ENCODE measurements around the gene MYL6.
"Not testable (repeated sequence)": the region's sequence is repeated elsewhere in the genome, so short reads cannot be mapped to it uniquely, and the experiment has no call there.

Gene MYL6

DNA sequence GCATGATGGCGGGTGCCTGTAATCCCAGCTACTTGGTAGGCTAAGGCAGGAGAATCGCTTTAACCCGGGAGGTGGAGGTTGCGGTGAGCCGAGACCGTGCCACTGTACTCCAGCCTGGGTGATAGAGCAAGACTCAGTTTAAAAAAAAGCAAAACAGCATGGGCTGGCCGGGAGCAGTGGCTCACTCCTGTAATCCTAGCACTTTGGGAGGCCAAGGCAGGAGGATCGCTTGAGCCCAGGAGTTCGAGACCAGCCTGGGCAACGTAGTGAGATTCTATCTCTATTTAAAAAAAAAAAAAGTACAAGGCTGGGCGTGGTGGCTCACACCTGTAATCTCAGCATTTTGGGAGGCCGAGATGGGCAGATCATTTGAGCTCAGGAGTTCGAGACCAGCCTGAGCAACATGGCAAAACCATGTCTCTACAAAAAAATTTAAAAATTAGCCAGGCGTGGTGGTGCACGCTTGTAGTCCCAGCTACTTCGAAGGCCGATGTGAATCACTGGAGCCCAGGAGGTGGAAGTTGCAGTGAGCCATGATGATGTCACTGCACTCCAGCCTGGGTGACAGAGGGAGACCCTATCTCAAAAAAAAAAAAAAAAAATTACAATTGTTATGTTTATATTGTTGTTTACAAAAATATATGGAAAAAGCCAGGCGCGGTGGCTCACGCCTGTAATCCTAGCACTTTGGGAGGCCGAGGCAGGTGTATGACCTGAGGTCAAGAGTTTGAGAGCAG, 1.5 kb upstream of the MYL6 start:
- DNase-seq (ENCODE audit: low read depth) = not testable (repeated sequence)

DNA sequence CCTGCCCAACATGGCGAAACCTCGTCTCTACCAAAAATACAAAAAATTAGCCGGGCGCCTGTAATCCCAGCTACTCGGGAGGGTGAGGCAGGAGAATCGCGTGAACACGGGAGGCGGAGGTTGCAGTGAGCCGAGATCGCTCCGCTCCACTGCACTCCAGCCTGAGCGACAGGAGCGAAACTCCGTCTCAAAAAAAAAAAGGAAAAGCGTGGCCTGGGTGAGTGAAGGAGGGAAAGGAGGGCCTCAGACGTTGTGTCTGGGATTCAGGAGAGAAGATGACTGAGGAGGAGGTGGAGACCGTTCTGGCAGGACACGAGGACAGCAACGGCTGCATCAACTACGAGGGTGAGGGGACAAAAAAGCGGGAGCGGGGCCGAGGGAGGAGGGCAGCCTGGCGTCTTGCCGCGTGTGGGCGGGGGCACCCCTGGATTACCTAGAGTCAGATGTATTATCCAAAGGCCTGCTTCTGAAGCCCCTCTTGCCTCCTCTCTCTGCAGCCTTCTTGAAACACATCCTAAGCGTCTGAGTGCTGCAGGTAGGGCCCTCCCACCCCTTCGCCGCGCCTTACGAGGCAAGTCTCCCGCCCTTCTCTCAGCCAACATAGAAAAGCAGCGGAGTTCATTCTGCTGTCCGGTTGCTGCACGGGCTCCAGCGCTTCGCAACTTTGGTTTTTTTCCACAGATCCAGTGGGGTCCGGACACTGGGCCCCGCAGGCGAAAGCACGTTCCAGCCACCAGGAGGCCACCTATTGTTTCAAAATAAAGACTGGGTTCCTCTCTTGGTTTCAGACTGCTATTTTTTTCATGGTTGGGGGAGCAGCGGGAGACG, 744 bp upstream of the MYL6 start:
- DNase-seq (ENCODE audit: low read depth) = peak; percentile 54

DNA sequence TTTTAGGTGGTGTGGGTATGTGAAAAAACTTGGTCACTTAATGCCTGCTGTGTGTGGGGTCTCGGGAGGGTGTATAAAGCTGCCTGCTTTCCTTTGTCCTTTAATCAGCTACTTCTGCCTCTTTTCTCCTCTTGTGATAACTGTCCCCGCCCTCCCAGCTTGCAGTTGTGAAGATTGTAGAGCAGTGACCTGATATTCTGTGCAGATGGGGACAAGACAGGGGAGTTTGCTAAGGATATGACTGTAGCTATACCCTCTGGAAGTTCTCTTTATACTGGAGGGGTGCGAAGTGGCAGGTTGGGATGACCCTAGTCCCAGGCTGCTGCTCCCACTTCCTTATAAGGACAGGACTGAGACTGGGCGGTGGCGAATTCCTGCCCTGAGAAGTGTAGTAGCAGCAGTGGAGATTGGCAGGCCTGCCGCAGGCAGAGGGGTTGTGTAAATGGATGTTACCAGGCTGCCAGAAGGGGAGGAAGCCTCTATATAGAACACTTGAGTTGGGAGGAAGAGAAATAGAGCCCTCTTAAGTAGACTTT, 835 bp downstream of the MYL6 start:
- peak; percentile 31 for DNase-seq (ENCODE audit: low read depth)

DNA sequence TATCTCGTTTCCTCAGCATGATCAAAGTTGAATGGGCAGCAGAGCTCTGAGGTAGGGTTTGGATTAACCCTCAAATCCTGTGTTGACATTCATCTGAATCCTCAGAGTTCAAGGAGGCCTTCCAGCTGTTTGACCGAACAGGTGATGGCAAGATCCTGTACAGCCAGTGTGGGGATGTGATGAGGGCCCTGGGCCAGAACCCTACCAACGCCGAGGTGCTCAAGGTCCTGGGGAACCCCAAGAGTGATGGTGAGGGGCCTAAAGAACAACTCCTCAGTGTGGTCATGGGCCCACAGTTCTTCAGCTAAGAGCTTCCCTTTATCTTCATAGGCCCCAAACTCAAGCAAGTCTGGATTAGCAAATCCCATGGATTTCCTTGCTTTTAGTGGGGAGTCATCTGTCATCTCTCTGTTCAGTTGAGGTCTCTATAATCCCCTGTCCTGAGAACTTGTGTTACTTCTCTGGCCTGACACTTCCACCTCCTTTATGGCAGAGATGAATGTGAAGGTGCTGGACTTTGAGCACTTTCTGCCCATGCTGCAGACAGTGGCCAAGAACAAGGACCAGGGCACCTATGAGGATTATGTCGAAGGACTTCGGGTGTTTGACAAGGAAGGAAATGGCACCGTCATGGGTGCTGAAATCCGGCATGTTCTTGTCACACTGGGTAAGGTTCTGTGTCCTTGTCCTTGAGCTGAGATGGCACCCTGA, 1.5 kb downstream of the MYL6 start:
- no peak for DNase-seq (ENCODE audit: low read depth)

DNA sequence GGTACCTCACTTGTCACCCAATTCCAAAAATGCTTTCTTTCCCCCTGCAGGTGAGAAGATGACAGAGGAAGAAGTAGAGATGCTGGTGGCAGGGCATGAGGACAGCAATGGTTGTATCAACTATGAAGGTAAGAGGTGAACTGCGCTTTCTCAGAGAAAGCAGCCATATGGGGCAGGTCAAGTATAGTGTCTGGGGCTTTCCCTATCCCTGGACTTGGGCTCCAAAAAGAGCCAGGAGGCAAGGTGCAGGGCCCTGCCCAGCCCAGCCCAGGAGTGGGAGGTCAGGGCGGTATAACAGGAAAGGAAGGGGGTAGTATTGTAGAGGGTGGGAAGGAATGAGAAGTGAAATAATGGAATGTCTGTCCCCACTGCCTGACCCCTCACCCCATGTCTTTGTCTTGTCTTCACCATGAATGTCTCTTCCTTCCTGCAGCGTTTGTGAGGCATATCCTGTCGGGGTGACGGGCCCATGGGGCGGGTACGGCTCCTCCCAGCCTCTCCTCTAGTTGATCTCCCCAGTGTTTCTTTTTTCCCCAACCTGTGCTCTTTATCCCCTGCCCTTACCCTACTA, 2.1 kb downstream of the MYL6 start:
- DNase-seq (ENCODE audit: low read depth) = no peak

DNA sequence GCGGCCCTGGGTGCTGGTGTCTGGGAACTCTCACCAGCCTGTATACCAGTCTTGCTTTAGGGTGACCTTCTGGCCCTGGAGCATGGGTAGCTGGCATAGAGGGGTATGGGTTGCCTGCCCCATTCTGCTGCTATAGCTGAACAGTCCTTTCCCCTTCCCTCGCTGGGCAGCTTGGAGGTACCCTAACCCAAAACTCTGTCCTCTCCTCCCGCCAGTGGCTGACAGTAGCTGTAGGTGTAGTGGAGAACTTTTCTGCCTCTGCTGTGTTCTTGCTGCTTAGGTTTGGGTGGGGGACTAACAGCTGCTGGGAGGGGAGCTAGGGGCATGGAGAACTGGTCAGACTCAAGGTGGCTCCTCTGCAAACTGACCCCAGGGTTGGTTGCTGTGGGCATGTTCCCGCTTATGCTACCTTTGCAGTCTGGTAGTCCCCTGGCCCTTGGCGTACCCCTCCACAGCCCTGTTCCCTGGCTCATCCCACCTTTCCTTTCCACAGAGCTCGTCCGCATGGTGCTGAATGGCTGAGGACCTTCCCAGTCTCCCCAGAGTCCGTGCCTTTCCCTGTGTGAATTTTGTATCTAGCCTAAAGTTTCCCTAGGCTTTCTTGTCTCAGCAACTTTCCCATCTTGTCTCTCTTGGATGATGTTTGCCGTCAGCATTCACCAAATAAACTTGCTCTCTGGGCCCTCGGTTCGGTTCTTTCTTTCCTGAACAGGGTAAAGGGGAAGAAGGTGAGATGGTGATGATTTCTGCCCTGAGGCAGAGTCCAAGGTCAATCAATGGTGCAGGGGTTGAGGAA, 2.9 kb downstream of the MYL6 start:
- DNase-seq (ENCODE audit: low read depth) = no peak

DNA sequence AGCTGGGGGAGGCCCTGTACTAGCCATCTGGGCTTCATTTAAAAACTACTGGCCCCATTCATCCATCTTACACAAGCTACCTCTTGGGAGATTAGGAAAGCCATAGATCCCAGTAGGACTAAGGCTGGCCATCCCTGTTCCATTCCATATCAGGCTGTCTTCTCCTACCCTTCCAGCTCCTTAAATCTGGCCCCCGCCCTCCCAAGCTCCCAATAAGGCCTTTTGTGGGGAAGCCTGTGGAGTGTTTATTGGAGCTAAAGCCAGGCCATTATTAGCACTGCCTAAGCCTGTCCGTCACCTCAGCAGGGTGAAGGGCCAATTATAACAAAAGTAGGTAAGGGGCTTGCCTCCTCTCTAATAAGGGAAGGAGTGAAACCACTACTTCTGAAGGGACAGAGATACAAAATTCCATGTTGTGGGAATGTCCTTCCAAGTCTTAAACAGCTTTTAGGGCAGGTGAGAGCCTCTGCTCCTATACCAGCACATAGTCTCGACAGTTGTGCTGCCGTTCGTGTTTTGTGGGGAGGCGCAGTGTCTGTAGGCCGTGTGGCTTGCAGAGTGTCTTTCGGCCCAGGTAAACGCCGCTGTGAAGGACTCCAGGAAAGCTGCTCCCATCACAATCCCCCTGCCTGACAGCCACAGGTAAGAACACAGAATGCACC, 3.7 kb downstream of the MYL6 start:
- DNase-seq (ENCODE audit: low read depth) = no peak

DNA sequence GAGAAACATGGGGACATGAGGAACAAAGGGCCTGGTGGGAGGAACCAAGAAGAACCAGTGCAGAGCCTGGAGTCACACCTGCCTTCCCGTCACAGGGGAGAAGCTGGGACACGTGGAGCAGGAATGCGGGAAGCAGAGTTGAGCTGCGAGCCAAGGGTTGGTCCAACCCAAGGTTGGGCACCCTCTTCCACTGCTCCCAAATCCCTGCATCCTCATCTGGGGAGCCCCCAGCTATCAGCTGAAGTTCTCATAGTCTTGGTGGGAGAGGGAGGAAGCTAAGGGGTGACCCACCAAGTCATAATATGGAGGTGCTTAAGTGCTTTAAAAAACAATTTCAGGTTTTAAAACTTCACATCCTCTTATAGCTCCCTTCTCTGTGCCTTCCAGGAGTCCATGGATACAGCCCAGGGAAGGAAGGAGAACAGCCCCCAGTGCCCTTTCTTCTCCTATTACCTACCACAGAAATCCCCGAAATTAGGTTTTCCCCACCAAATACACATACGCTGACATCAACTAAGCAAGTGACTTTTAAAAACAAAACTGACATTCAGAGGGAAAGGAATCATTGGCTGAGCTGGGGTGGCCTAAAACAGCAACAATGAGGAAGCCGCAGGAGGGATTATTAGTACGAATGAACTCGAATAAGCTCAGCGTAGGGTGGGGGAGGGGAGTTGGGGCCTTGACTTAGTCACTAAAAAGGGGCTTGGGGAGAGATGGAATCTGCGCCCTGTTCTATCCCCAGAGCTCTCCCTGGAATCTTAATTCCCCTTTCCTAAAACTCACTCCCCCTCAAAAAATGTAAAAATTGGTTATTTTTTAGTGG, 4.5 kb downstream of the MYL6 start:
- no peak for DNase-seq (ENCODE audit: low read depth)

DNA sequence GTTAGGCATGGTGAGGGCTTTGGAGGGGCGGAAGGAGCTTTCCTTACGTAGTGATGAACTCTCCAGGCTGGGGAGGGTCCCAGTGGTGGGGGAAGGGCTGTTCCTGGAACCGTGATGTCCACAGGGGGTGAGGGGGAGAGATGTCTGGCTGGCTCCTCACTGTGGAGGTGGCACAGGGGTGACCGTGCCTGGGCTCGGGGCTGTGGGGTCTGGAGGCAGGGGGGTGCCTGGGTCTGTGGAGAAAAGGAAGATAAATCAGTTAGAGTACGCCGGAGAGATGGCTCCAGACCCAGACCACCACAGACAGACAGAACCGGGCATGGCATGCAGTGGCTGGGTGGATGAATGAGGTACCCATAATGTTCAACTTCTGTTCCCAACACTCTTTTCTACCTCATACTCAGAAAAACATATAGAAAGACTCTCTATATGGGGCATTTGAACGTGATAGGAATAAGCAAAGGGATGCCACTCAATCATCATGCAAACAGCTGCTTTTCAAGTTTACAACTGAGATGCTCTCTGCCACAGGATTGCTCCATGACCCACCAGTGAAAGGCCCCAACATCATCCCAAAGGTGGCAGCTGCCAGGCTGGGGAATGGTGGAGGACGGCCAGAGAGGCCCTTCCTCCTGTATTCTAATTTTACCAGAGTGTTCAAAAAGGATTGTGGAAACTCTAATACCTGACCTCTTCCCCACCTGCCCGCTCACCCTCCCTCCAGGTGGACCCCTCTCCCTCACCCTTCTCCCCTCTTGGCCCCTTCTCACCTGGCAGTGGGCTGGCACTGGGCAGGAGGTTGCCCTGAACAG, 5.6 kb downstream of the MYL6 start:
- no peak for DNase-seq (ENCODE audit: low read depth)

DNA sequence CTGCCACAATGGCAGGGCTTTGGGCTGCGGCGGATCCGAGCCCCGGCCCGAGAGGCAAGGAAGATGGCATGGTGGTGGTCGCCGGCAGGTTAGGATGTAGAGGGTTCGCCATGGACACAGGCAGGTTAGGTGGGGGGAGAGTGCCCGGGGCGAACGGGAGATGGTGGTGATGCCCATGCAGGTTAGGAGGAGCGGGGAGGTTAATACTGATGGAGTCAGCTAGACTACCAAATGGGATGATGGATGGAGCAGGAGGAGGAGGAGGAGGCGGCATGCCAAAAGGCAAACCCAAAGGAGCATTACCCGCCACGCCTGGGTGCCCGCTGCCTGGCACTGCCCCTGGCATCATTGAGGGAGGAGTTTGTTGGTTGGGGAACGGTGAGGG, 6.2 kb downstream of the MYL6 start:
- no peak for DNase-seq (ENCODE audit: low read depth)

DNA sequence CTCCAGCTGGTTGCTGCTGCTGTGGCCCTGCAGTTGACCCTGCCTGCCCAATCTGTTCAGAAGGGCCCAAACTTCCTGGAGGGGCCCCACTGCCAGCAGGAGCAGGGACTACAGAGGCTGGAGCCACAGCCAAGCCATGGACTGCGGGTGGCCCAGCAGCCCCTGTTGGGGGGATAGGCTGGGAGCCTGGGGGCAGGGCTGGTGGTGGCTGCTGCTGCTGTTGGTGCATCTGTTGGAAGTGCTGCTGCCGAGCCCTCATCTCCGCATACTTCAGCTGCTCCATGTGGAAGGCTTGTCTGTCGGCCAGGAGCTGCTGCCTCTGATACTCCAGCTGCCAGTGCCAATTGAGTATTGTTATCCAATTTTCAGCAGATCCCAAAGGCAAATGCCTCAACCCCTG, 7.2 kb downstream of the MYL6 start:
- no peak for DNase-seq (ENCODE audit: low read depth)

DNA sequence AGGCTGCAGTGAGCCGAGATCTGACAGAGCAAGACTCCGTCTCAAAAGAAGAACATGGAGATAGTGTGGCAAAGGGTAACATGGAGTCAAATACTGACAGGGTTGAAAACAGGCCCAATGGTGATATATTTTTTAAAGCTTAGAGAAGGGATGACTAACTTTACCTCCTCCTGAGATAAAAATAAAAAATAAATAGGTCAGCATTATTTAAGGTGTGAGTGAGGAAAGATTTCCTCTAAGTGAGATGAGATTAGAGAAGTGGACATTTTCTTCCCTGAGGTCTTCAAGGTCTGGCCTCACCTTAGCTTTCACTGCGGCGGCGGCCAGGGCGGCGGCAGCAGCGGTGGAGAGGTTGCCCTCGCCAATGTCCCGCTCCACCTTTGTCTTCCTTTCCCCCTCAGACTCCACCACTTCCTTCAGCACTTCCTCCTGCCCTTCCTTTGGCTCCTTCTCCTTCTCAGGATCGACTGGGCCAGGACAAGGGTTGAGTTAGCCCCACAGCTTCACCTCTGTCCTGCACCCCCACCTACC, 11.1 kb downstream of the MYL6 start:
- DNase-seq (ENCODE audit: low read depth) = no peak

DNA sequence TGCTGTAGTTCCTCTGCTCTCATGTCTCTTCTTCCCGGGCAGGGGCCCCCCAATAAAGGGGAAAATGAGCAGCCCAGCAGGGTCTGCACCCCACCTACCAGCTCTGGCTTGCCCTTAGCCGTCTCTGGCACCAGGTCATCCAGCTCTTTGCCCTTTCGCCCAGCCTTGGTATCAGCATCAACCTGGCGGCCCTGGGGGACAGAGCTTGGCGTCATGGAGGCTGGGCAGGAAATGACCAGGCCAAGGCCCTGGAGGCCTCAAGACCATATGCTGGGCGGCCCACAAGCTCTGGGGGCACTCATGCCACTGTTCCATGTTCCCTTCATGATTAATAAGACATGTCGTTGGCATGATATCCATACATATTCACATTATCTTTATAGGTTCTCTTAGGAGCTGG, 14.7 kb downstream of the MYL6 start:
- DNase-seq (ENCODE audit: low read depth) = no peak

DNA sequence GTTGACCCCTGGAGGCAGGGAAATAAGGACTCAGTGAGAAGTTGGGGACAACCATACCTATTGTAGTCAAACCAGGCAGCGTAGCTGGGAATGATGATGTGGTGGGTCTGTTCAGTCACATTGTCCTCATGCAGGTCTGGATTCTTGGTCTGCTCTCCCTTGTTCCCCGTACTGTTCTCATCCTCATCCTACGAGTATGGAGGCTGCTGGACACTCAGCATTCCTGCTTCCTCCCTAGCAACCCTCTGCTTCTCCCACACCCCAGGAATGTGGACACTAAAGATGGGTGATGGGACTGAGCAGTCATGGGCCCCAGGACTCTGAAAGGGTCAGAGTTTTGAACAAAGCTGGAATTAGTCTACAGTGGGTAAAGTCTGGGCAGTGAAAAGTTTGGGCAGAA, 20.2 kb downstream of the MYL6 start:
- DNase-seq (ENCODE audit: low read depth) = no peak

DNA sequence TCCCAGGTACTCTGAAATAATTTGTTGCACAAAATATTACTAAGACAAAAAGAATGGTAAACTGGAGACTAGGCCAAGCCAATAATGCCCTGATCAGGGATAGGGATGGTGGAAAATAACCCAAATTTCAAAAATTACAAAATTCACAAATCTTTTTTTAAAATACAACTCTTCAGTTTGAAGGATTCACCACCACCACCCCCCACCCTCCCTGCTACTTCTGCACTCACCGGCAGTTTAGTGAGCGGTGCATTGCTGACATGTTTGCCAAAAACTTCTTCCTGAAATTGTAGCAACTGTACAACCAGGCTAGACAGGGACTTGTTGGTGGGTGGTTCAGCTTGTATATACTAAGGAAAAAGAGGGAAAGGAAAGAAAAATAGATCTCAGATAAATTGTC, 28.8 kb downstream of the MYL6 start:
- no peak for DNase-seq (ENCODE audit: low read depth)

DNA sequence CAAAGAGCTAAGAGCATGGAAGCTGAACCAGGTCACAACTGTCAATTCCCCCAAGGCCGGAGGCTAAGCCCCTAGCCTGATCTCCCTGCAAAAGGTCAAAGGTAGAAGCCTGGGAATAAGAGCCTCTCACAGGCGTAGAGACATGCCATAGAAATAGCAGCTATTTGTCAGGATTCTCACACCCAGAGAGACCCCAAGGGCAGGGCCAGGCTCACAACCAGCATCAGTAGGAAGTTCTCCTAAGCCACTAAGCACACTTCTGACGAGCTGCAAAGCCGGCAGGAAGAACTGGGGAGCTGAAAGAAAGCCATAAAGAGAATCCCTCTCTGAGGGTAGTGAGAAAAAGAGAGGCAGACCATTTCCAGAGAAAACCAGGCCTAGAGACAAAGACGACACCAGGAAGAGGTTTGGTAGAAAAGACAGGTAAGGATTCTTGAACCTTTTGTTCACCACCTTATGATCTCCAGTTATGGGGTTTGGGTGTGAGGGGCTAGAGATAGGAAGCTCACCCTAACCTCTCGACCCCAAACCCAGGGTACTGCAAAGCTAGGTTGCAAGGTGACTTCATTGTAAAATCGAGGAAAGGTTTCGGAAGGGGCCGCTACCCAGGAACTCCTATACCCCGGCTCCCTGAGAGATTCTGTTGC, 30.1 kb downstream of the MYL6 start:
- no peak for DNase-seq (ENCODE audit: low read depth)

DNA sequence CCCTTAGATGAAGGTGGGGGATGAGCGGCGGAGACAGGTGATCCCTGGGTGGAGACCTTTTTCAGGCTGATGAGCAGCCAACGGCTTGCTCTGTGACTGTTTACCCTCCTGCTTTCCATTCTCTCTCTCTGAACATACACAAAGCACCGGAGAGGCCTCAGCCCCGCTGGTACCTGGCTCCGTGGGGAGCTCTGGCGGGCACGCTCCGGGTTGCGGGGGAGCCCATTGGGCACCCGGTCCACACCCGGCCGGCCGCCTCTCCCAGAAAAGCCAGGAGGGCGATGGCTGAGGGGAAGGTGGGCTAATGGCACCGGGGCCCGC, 30.6 kb downstream of the MYL6 start:
- no peak for DNase-seq (ENCODE audit: low read depth)

DNA sequence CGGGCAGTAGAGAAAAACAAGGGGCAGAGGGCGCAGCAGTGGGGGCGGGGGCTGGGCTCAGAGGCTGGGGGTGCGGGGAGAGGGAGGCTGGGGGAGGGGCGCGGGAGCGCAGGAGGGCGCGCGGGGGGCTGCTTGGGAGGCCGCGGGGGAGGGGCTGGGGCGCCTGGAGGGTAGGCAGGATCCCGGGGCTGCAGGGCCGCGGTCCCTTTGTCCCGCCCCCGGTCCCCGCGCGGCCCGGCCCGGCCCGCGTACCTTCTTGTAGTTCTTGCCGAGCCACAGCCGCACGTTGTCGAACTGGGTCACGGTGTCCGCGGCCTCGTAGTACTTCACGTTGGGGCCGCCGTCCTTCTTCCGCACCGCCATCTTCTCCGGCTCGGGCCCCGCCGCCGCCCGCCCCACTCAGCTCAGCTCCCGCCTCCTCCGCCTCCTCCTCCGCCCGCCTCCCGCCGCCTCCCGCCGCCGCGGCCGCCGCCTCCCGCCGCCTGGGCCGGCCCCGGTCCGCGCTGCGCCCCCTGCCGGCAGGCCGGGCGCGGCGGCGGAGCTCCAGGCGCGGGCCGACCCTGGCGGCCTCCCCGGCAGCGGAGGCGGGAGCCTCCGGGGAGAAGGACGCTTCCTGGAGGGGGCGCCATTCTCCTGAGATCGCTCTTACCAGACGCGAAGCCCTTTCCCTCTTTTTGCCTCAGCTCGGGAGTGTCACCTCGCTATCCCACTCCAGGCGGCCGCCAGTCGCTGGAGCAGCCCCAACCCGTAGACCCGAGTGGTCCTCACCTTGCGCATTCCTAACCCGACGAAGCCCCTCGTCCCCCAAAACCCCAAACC, 31.1 kb downstream of the MYL6 start, which contains the start of gene SMARCC2:
SMARCC2 (minus strand) TSS at position 385 of the 819 bp plus-strand sequence; CDS start at position 363, 22 bp downstream.
- DNase-seq (ENCODE audit: low read depth) = no peak
